GM21619 (cell line): ENCODE results near the gene BMPR1B.

Source experiments
- ATAC-seq: cut with Tn5 transposase; IDR thresholded peaks from one replicate; pipeline ENCODE4 v1.9.1; 2021; ENCODE audit not compliant: unreplicated experiment

Gene BMPR1B

DNA sequence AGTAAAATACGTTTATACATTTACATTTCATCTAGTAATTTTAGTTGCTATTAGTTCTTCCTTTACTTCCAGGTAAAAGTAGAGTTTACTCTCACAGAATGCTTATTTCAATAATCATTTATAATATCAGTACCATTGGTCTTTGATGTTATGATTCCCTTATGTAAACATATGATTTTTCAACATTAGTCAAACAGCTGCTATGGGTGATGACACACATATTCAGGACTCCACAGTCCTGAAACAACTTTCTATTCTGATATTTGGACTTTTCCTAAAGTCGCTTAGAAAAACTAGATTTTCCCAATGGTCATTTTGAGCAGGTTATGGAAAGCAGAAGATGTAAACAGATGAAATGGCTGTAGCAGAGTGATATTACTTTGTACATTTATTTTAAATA is 421.2 kb downstream of the BMPR1B start:
- no peak for ATAC-seq

DNA sequence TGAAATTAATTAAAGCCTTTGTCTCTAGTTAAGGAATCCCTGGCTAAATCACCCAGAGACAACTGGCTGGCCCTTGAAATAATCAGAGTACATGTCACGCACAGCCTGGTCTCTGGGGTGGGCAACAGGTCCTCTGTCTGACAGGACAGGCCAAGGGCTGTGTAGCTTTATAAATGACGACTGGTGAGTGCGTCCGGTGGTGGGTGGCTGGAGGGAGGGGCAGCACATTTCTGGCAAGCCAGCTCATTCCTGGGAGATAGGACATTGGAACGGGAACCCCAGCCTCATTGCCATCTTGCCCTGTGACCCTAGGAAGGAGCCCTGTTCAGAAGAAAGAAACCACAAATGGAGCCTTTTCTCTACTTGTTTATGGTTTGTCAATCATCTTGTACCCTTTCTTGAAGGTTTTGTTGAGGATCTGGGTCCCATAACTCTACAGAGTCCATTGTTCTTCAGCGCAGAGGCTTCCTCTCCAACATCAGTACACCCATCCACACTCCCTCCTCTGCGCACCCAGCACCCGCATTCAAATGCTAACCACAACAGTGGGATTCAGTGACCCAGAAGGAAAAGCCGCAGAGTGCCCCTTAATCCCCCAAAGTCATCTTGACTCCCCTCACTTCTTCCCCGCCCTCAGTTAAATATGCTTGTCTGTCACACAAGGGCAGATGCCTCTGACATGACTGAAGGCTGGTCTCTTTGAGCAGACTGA is 422.9 kb downstream of the BMPR1B start:
- ATAC-seq = no peak

- ATAC-seq = no peak
Observed at GRCh38 chr4:95181243-95181995, 423.7 kb downstream of the BMPR1B start.

- ATAC-seq = no peak
Observed at GRCh38 chr4:95181996-95182306, 424.2 kb downstream of the BMPR1B start.

DNA sequence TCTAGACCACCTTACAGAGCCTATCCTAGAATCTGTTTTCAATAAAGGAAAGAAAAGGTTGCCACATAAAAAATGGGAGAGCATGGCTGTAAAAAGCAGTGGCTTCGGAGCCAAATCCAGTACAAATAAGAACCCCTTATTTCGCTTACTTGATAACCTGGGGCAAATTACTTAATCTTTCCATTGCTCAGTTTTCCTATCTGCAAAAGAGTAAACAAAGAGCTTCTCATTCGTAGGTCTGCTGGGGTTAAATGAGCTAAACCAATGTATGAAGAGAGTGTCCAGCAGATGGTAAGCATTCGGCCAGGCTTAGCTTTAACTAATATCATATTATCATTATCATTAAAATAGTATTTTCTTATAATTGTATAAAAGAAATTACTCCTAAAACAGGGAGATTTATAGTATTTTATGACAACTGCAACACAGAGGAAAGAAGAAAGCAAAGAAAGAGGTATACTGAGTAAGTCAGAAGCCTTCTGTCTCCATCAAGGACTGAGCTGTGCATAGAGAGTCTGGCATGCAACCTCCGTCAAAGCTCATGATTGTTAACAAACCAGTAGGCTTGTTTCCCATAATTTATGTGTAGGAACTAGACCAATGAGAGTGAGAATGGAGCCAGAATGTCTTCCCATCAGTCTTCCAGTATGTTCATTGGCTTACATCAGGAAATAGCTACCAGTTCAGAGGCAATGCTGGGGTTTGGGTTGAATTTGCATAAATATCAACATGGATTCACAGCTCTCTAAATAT is 426.1 kb downstream of the BMPR1B start:
- no peak for ATAC-seq

GRCh38 chr4:95186666-95187065 is 428.9 kb downstream of the BMPR1B start:
- ATAC-seq = no peak

DNA sequence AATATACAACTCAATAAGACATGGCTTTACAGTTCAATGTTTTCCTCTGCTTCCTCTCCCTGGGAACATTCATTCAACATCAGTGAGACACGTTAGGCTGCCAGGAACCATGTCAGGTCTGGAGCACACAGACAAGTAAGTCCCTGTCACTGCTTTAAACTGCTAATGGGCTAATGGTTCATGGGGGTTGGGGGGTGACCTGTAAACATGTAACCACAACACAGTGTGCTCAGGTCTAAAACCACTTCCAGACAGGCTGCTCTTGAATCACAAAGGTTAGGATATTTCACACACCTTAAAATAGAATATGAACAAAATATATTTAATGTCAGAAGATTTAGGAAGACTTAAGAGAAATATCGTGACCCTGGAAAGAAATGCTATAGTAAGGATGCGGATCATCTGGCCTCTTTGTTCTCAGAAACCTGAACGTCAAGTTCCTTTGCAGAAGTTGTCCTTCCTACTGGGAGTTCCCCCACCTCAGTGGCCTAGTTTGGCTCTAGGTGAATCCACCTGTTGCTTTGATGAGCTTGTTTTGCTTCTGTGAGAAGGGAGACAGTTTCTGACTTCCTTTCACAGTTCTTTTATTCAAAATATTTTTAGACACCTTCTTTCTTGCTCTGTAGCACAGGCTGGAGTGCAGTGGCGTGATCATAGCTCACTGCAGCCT is 431.1 kb downstream of the BMPR1B start:
- ATAC-seq = no peak

- no peak for ATAC-seq
Observed at GRCh38 chr4:95190751-95191436, 433.1 kb downstream of the BMPR1B start.

GRCh38 chr4:95191537-95191936 is 433.8 kb downstream of the BMPR1B start:
- ATAC-seq = no peak

DNA sequence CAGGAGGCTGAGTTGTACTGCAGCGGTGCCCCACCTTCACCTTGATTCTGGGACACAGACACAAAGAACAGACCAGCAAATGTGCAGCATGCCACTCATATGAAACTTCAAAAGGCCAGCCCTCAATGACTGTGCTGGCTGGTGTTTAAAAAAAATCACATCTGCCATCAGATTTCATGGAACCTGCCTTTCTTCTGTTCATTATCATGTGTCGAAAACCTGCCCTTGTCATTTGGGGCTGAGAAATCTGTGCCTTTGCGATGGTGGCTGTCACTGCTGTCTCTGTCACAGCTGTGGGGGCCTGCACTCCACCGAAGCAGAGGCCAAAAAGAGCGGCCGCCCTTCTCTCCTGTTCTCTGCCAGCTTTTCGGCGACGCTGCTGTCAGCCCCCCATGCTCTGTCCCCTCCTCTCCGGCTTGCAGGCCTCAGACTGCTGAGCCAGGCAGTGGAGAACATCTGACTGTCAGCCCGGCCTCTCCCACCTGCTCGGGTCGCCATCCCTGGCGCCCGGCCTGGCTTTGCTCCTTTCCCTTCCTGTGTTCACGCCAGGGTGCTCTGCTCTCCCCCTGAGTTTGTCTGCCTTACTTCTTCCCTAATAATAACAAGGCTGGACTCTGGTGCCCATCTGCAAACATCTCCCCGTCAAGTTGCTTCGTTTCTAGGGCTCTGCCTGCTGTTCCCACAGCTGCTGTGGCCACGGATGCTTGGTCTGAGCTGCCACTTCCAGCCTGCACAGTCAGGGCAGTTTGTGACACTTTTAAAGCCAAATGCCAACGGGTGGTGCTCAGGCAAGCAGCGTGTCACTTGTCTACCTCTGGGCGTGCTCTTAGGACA is 435.9 kb downstream of the BMPR1B start:
- no peak for ATAC-seq

- ATAC-seq = no peak
Observed at GRCh38 chr4:95197353-95197752, 439.6 kb downstream of the BMPR1B start.

GRCh38 chr4:95198961-95199360 is 441.2 kb downstream of the BMPR1B start:
- no peak for ATAC-seq

GRCh38 chr4:95204267-95204844 is 446.6 kb downstream of the BMPR1B start:
- ATAC-seq = no peak

- ATAC-seq = no peak
Observed at GRCh38 chr4:95204873-95205272, 447.1 kb downstream of the BMPR1B start.
